IPS DF 6.9 (cell line): Measurements from ENCODE around the gene UBTD1.
A peak's percentile ranks its signal among the peaks of the same experiment; 100 is the strongest.

Source experiments
- DNase-seq: peaks from one replicate; pipeline ENCODE4 v3.0.0-alpha.2; 2013; ENCODE audit warnings: low read depth, low spot score
- H3K27ac ChIP-seq: one replicate; pipeline ENCODE4 v1.5.1; 2013; ENCODE audit warnings: low read length, control low read depth
- H3K27me3 ChIP-seq: 2 replicates; pipeline ENCODE4 v1.6.1; 2013; ENCODE audit warnings: mild to moderate bottlenecking, low read length; ENCODE audit not compliant: control insufficient read depth, insufficient read depth
- H3K36me3 ChIP-seq: 2 replicates; pipeline ENCODE4 v1.6.1; 2013; ENCODE audit warnings: low read length; ENCODE audit not compliant: control insufficient read depth, insufficient read depth
- H3K4me1 ChIP-seq: 2 replicates; pipeline ENCODE4 v1.6.1; 2013; ENCODE audit warnings: low read length; ENCODE audit not compliant: control insufficient read depth, insufficient read depth
- H3K4me3 ChIP-seq: 2 replicates; pipeline ENCODE4 v1.5.1; 2013; ENCODE audit warnings: mild to moderate bottlenecking, low read length
- H3K9me3 ChIP-seq: 2 replicates; pipeline ENCODE4 v1.6.1; 2013; ENCODE audit warnings: low read length, inconsistent platforms; ENCODE audit not compliant: control insufficient read depth, insufficient read depth
- WGBS: extraction: QIAGEN DNeasy Blood & Tissue Kit; methylation state at CpG from one replicate; pipeline ENCODE4 v1.1.7; 2013; ENCODE audit warnings: mixed read lengths, missing lambda C conversion rate; ENCODE audit not compliant: insufficient read length, insufficient coverage; 5-methylcytosine and 5-hydroxymethylcytosine counted together

Gene UBTD1

DNA sequence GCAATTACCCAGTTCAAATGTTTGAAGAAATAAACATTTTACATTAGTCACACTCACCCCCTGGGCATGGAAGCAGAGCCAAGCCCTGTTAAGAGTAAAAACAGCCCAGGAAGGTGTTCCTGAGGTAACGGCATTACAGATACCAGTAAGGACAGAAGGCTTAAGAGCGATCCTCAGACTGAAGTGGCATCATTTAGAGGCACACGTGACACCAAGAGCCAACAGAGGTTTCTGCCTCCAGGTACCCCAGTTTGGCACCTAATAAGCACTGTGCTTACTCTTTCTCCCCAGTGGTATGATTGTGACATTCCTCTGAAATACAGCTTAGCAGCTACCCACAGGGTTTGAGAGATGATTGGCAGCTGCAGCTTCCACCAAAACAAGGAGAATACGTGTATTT, 17.7 kb upstream of the UBTD1 start:
- Histone ChIP-seq H3K9me3 (no peaks in the 10 kb centered on the region), H3K36me3 (peaks cover 11% of the 10 kb centered on the region; the same call in 1 of the 2 replicates), H3K4me3 (no peak overlapping the region), H3K27me3 (no peaks in the 10 kb centered on the region), H3K27ac (no peak overlapping the region), H3K4me1 (peaks cover 1% of the 10 kb centered on the region; the same call in 1 of the 2 replicates)
- DNase-seq = no peak
- WGBS = no CpG with 5 or more reads among the region's 4 CpGs

DNA sequence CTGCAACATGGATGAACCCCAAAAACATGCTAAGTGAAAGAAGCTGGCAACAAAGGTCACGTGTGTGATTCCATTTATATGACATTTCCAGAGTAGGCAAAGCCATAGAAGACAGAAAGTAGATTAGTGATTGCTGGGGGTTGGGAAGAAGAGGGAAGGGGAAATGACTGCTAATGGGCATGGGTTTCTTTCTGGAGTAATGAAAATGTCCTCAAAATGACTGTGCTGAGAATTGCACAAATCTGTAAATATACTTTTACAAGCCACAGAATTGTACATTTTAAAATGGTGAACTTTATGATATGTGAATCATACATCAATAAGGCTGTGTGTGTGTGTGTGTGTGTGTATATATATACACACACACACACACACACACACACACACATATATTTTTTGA, 16.3 kb upstream of the UBTD1 start:
- no CpG with 5 or more reads among the region's 1 CpG for WGBS
- Histone ChIP-seq H3K27me3 (no peaks in the 10 kb centered on the region), H3K27ac (no peak overlapping the region), H3K4me3 (no peak overlapping the region), H3K9me3 (no peaks in the 10 kb centered on the region), H3K36me3 (peaks cover 8% of the 10 kb centered on the region; the same call in 1 of the 2 replicates), H3K4me1 (peaks cover 1% of the 10 kb centered on the region; the same call in 1 of the 2 replicates)
- DNase-seq = no peak

DNA sequence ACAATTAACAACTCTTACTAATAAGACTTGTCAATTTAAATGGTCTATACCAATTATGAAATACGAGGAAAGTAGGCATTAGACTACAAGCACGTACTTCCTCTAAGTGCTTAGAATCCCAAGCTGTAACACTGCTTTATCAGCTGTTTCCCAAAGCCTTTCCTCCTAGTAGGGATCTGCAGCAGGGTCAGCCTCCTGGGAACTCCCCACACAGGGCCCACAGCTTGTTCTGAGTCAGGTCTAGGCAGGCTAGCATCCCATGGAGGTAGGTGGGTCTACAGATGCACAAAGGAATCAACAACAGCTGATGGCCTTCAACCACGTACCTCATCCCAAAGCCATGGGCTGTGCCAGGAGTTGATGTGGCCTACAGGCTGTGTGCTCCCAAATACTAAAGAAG, 15.2 kb upstream of the UBTD1 start:
- no peak for DNase-seq
- no peaks in the 10 kb centered on the region for H3K27me3 ChIP-seq
- H3K9me3 ChIP-seq = no peaks in the 10 kb centered on the region
- no peak overlapping the region for H3K4me3 ChIP-seq
- H3K4me1 ChIP-seq = peaks cover 1% of the 10 kb centered on the region; the same call in 1 of the 2 replicates
- no peak overlapping the region for H3K27ac ChIP-seq
- H3K36me3 ChIP-seq = no peaks in the 10 kb centered on the region
- no CpG with 5 or more reads among the region's 3 CpGs for WGBS

DNA sequence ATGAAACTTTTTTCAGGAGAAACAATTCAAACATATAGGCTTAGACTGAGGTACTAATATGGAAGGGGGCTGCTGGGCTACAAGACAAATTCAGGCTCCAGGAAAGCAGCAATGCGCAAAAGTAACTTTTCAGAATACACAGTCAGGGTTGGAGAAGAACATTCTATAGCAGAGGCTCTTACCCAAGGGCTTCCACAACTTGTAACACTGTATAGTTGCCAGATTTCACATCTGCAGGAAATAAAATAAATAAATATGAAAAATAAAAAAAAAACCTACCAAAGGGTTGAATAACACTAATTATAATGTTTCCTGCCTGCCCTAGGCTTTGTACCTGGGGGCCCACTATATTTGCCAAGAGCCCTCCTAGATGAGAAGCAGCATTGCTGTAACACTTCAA, 14.8 kb upstream of the UBTD1 start:
- no peaks in the 10 kb centered on the region for H3K36me3 ChIP-seq
- H3K9me3 ChIP-seq = no peaks in the 10 kb centered on the region
- H3K4me1 ChIP-seq = peaks cover 1% of the 10 kb centered on the region; the same call in 1 of the 2 replicates
- H3K27ac ChIP-seq = no peak overlapping the region
- no peaks in the 10 kb centered on the region for H3K27me3 ChIP-seq
- no peak overlapping the region for H3K4me3 ChIP-seq
- no CpG with 5 or more reads among the region's 1 CpG for WGBS
- no peak for DNase-seq

DNA sequence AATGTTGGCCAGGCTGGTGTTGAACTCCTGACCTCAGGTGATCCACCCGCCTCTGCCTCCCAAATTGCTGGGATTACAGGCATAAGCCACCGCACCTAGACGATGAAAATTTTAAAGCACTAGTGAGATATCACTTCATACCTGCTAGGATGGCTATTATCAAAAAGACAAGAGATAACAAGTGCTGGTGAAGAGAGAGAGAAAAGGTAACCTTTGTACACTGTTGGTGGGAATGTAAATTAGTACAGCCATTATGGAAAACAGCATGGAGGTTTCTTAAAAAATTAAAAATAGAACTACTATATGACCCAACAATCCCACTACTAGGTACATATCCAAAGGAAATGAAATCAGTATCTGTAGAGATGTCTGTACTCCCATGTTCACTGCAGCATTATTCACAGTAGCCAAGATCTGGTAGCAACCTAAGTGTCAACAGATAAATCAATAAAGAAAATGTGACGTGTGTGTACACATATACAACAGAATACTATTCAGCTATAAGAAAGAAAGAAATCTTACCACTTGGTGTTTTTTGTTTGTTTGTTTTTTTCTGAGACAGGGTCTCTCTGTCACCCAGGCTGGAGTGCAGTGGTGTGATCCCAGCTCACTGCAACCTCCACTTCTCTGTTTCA, 13.0 kb upstream of the UBTD1 start:
- no peaks in the 10 kb centered on the region for H3K9me3 ChIP-seq
- no peak overlapping the region for H3K4me3 ChIP-seq
- no peak overlapping the region for H3K27ac ChIP-seq
- no peaks in the 10 kb centered on the region for H3K4me1 ChIP-seq
- no peak for DNase-seq
- H3K27me3 ChIP-seq = no peaks in the 10 kb centered on the region
- WGBS = no CpG with 5 or more reads among the region's 4 CpGs
- no peaks in the 10 kb centered on the region for H3K36me3 ChIP-seq

DNA sequence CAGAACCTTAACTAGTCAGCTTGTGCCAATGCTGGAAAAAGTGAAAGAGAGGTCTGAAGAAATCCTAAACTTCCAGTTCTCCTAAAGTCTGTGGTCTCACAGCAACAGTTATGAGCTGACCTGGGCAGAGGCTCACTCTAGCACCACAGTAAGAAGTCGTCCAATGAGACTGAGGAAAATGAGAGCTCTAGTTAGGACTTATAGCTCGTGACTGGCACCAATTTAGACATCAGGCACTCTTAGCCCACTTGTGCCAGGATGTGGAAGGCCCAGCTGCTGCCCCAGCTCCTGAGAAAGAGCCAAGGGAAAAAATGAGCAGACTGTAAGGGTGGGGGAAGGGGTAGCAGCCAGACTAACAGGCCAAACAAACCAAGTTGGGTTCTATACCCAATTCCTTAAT, 8.1 kb upstream of the UBTD1 start:
- Histone ChIP-seq H3K36me3 (no peaks in the 10 kb centered on the region), H3K4me1 (peaks cover 3% of the 10 kb centered on the region; the same call in 1 of the 2 replicates), H3K27me3 (no peaks in the 10 kb centered on the region), H3K9me3 (no peaks in the 10 kb centered on the region), H3K4me3 (no peak overlapping the region), H3K27ac (no peak overlapping the region)
- WGBS = no CpG with 5 or more reads among the region's 2 CpGs
- DNase-seq = no peak

DNA sequence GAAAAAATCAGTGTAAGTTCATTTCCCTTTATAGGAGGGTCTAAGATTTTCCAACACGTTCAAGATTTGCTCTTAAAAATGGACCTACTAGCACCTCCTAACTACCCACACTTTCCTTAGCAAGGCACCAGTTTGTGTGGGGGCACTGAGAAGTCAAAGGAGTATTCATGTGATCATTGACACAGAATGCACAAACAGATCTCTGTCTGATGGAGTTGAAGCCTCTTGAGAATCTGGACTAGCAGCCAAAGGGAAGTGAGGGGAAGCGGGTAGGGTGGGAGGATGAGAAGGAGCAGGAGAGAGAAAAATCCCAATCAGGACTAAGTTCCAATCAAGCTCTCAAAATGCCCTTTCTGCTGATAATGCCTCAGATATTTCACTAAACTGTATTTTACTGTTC, 4.6 kb upstream of the UBTD1 start:
- no CpG with 5 or more reads among the region's 2 CpGs for WGBS
- no peak overlapping the region for H3K4me3 ChIP-seq
- H3K4me1 ChIP-seq = peaks cover 3% of the 10 kb centered on the region; the same call in 1 of the 2 replicates

DNA sequence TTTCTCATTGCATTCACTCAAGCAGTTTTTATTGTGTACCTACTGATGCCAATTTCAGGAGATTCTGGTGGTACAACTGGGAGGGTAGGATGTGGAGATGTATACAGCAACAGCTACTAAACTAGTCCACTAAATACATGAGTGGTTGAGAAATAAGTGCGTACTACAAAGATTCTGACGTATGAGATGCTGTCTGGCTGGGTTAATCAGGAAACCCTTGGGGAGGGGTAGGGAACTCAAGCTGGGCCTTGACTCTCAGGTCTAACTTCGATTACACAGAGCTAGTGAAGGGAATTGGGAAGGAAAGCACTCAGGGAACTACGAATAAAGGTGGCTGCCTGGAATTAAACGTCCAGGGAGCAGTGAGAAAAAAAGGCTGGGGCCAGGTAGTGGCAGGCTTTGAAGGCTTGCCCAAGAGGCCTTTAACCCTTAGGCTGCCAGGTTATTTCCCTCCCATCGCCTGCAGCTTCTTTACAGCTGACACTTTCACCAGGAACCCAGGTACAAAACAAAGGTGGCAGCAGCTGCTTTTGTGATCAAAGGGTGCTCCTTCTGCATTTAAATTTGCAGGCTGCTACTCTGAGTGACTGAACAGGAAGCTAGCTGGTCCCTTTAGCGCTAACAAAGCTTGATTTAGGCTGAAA, 3.7 kb upstream of the UBTD1 start:
- H3K36me3 ChIP-seq = no peaks in the 10 kb centered on the region
- H3K4me1 ChIP-seq = peaks cover 3% of the 10 kb centered on the region; the same call in 1 of the 2 replicates
- H3K27me3 ChIP-seq = peaks cover under 1% of the 10 kb centered on the region; the same call in 1 of the 2 replicates
- H3K9me3 ChIP-seq = no peaks in the 10 kb centered on the region
- no peak for DNase-seq
- no peak overlapping the region for H3K27ac ChIP-seq
- no CpG with 5 or more reads among the region's 7 CpGs for WGBS
- H3K4me3 ChIP-seq = no peak overlapping the region

More for the DNA sequence above, 4.6 kb upstream of the UBTD1 start:
- Histone ChIP-seq H3K36me3 (no peaks in the 10 kb centered on the region), H3K27me3 (no peaks in the 10 kb centered on the region), H3K27ac (no peak overlapping the region), H3K9me3 (no peaks in the 10 kb centered on the region)
- DNase-seq = no peak

DNA sequence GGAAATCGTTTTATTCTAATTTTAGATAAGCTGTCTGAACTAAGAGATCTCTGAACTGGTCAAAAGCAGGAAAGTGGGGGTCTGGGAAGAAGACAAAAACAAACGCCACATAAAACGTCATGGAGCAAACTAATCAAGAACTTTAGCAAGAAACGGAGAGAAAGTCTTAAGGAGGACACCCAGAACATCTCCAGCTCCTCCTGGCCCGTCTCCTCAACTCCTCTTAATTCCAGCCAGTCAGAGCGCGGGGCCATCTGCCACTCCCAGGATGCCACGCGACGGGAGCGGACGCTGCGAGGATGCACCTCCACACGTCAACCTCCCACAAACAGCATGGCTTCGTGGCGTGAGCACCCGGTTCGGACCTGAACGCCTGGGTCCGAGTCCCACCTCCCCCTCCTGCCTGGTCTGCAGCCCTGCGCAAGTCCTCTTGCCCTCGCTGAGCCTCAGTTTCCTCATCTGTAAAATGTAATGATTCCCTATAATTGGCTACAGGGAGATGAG, 1.1 kb upstream of the UBTD1 start:
- no CpG with 5 or more reads among the region's 22 CpGs for WGBS
- Histone ChIP-seq H3K4me1 (peaks cover 6% of the 10 kb centered on the region; the same call in 1 of the 2 replicates), H3K9me3 (no peaks in the 10 kb centered on the region), H3K36me3 (no peaks in the 10 kb centered on the region), H3K27ac (no peak overlapping the region), H3K4me3 (peak overlapping the region; percentile 79; the same call in 1 of the 2 replicates), H3K27me3 (peaks cover 2% of the 10 kb centered on the region; the same call in 1 of the 2 replicates)
- DNase-seq = no peak

DNA sequence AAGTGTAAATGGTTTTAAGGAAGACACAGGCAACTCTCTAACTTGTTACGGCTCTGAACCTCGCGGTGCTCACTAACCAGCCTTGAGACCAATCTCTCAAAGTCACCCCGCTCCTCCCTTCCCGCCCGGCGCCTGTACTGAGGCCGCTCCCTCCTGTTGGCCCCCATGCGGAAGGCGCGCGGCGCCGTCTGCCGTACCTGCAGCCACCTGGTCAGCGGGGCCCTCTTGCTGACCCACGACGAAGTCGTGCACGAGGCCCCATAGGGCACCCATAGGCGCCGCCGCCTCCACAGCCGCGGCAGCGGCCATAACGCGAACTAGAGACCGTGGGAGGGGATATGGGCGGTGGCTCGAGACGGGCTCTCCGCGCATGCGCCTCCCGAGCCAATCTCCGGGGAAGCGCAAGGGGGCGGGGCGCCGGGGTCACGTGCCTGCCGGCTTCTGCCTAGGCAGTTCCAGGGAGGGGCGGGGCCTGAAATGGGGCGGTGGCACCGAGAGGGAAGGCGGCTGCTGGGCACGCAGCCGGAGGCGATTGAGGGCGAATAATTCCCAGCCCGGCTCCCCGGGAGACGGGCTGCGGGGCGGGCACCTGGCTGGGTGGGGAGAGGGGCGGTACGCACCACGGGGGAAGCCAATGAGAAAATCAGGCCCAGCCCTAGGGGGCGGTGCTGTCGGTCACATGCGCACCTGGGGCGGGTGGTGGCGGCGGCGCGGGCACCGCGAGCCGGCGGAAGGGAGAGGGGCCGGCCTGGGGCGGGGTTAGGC, 466 bp upstream of the UBTD1 start, which contains the start of gene MMS19:
Gene MMS19, minus strand, starts transcription at position 347 of the 765 bp plus-strand sequence. Its CDS starts 38 bp downstream, at position 309.
- Histone ChIP-seq H3K9me3 (no peaks in the 10 kb centered on the region), H3K27ac (no peak within 1 kb of the TSS), H3K4me3 (peak within 1 kb of the TSS; percentile 79), H3K36me3 (no peaks in the 10 kb centered on the region), H3K4me1 (peaks cover 6% of the 10 kb centered on the region; the same call in 1 of the 2 replicates), H3K27me3 (peaks cover 2% of the 10 kb centered on the region; the same call in 1 of the 2 replicates)
- no CpG with 5 or more reads among the region's 73 CpGs for WGBS
- DNase-seq = peak; percentile 75
